ENCODE data around the gene RAB11FIP5.

The RAB11FIP5 gene

DNA sequence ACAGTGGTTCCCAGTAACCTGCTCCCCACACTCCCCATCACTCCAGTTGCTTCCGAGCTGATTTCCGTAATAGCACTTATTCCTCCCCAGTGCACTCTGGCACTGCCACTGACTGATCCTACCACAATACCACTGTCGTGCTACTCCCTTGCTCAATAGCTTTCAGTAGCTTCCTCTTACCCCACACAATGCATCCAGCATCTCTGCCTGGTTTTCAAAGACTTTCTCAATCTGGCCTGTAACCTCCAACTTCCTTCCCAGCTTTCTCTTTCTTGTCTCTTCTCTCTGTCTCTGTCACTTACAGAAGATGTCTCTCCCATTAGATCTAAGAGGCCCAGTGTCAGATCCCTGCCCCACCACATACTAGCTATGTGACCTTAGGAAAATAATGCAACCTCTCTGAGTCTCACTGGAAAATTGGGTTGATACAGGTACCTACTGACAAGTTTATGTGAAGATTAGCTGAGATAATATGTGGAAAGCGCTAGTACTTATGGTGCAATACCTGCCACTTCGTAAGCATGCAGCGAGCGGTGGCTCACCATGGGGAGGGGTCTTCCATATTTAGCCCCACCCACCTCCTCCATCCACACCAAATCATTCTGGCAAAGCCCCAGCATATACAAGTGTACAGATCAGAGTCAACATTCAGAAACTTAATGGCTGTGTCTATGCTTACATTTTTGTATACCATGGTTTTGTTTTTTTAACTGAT, 77.9 kb downstream of the RAB11FIP5 start:
- H3K4me3 ChIP-seq (ENCODE audit: low read depth, low read length) = no peak overlapping the region

DNA sequence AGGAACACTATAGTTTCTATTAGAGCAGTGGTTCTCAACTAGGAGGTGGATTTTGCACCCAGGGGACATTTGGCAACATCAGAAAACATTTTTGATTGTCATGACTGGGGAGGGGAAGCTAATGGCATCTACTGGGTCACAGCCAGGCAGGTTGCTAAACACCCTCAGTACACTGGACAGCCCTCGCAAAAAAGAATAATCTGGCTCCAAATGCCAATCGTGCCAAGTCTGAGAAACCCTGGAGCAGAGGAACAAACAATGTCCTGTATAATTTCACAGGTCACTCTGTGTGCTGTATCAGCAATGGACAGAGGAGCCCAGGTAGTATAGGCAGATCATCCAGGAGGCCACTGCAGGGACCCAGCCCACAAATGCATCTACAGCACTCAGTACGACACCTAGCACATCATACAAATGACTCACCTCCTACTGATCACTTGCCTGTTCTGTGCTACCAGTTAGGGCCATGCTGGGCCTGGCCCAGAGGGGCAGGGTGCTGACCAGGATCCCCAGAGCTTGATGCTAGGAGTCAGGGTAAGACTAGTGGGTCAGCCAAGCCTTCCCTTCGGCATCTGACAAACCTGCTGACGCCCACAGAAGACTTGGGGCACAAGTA, 78.9 kb downstream of the RAB11FIP5 start:
- H3K4me3 ChIP-seq (ENCODE audit: low read depth, low read length) = no peak overlapping the region

DNA sequence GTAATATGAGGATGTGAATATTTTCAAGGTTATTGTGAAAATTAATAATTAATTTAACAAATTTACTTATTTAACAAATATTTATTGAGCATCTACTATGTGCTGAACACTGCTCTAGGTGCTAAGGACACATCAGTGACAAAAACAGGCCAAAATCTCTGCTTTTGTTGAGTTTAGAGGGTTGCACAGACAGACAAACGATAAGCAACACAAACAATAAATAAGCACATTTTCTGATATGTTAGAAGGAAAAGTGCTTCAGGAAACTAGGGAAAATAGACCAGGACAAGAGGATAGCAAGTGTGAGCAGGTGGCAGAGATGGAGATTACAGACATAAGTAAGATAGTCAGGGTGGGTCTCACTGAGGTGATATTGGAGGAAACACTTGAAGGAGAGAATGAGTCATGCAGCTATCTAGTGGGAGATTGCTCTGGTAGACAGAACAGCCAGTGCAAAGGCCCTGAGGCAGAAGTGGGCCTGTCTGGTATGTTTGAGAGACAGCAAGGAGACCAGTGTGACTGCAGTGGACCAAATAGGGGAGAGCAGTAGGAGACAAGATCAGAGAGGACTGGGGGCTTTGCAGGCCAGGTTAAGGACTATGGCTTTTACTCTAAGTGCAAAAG, 79.5 kb downstream of the RAB11FIP5 start:
- no peak overlapping the region for H3K4me3 ChIP-seq (ENCODE audit: low read depth, low read length)

DNA sequence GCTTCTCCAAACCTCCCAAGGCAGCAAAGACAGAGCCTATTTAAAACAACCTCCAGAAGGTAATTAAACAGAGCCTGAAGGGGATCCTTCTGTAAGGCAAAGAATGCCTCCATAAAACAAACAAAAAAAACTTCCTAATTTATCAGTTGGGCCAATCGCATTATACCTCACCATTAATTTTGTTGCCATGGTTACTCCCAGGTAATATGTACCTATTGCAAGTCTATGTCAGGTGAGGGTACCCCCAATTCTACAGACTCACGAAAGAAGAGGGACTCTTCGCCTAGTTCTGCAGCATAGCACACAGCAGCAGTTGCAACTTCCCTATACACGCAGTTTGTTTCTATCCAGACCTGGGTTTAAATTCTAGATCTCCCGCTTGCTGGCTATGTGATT, 80.0 kb downstream of the RAB11FIP5 start:
- no peak overlapping the region for H3K4me3 ChIP-seq (ENCODE audit: low read depth, low read length)

DNA sequence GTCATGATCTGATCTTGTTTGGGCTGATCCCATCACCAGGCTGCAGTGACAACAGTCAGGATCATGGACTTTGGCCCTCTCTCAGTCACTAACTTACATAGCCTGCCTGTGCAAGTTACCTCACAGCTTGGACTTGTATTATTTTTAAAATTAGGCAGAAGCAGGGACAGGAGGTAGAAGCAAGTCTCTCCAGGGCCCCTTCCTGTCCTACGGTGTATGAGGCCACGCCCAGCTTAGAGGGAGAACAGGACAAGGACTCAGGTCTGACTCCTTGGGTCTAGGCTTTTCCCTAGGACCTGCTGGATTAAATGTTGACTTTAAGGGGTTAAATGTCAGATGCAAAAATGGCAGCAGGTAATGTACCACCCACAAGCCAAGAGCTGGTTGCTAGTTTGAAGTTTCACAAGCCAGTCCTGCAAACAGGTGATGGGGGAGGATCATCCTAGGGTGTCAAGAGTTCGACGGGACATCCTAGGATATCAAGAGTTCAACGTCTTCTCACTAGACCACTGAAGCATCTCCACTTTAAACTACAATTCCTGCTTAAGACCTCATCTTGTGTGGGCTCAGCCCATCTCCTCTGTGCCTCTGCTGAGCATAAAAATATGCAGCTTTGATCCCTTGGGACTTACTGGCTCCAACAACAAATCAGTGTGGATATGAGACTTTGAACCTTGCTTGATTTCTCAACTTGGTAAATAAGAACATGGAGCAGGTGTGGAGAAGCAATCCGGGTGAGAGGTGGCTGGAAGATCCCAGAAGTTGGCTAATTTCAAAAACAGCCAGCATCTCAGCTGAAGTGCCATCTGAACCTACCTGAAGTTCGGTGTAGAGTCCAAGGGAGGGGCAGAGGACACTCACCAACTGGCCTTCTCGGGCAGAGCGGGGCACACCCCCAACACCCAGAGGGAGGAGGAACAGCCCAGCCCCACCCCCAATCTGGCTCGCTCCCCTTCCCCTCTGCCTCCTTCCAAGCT, 80.7 kb downstream of the RAB11FIP5 start:
- no peak overlapping the region for H3K4me3 ChIP-seq (ENCODE audit: low read depth, low read length)

DNA sequence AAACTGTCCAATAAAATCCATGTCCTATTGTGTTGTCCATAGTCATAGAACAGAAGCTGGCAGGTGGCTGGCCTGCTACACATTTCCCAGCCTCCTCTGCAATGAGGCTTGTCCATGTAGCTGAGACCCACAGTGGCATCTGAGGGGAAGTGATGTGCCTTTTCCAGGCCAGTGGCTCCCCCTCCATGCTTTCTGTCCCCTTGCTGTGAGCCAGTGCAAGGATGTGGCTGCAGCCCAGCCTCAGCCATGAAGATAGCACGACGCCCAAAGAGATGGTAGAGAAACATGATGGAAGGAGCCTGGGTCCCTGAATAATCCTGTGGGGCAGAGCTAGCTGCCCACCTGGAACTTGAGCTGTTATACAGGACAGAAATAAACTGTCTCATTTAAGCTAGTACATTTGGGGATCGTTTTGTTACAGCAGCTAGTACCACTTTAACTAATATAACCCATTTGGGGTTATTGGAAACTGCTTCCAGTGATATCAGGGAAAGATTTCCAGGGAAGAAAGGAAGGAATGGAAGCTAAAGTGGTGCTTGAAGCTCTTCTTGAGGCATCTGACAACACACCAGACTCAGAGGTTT, 81.6 kb downstream of the RAB11FIP5 start:
- H3K4me3 ChIP-seq (ENCODE audit: low read depth, low read length) = no peak overlapping the region

DNA sequence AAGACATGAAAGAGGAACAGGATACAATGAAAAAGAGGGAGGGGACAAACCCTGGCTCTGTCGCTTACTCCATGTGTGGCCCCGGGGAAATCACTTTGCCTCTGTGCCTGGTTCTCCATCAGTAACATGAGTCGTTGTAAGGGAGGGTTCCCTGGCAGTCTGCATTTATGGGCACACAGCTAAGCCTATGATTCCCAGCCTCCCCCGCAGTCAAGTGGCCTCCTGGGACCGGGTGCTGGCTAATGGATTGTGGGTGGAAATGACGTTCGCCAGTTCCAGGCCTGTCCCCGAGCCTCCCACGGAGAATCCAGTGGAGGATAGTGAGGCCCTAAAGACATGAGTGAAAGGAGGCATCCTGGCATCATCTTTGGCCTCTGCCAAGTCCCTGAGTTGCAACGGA, 83.9 kb downstream of the RAB11FIP5 start:
- H3K4me3 ChIP-seq (ENCODE audit: low read depth, low read length) = no peak overlapping the region

DNA sequence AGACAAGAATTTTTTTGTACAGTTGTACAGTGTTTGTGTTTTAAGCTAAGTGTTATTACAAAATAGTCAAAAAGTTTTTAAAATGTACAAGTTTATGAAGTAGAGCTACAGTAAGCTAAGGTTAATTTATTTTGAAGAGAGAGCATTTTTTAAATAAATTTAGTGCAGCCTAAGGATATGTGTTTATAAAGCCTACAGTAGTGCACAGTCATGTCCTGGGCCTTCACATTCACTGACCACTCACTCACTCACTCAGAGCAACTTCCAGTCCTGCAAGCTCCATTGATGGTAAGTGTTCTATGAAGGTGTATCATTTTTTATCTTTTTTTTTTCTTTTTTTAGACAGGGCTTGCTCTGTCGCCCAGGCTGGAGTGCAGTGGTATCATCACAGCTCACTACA, 85.4 kb downstream of the RAB11FIP5 start:
- no peak overlapping the region for H3K4me3 ChIP-seq (ENCODE audit: low read depth, low read length)

DNA sequence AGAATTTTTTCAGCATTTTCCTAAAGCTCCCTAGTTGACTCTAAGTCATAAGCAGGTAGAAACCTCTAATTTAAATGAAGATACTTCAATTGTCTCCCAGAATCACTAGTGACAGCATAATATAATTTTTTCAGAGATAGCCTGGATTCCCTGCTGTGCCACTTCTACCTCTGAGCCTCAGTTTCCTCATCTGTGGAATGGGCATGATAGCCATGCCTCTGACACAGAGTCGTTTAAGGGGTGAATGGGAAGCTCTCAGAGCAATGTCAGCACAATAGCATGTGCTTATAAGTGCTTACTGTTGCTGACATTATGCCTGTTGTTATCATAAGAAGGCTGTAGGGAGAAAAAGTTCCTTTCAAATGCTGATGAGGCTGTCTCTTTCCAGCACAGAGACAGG, 89.3 kb downstream of the RAB11FIP5 start:
- no peak overlapping the region for H3K4me3 ChIP-seq (ENCODE audit: low read depth, low read length)
